Endothelial cell (in vitro differentiated cells): ENCODE measurements around the gene CHRDL2. TPM values are rescaled to one million over a fixed set of nuclear protein-coding genes. Genes with fewer than 3 reads are reported as not detected.

Source experiments
- DNase-seq: peaks from one replicate; pipeline ENCODE4 v3.0.0; 2021; ENCODE audit warnings: low spot score
- H3K27ac Mint-ChIP-seq: one replicate; pipeline ENCODE4 v1.8.0; 2021; ENCODE audit warnings: mixed read lengths, inconsistent platforms; ENCODE audit not compliant: unreplicated experiment
- H3K27me3 Mint-ChIP-seq: one replicate; pipeline ENCODE4 v1.8.0; 2021; ENCODE audit warnings: mild to moderate bottlenecking, moderate library complexity, mixed read lengths, inconsistent platforms; ENCODE audit not compliant: unreplicated experiment
- H3K36me3 Mint-ChIP-seq: one replicate; pipeline ENCODE4 v1.8.0; 2021; ENCODE audit warnings: mild to moderate bottlenecking, low read depth, mixed read lengths, inconsistent platforms; ENCODE audit not compliant: unreplicated experiment
- H3K4me1 Mint-ChIP-seq: one replicate; pipeline ENCODE4 v1.8.0; 2021; ENCODE audit warnings: mild to moderate bottlenecking, mixed read lengths, inconsistent platforms; ENCODE audit not compliant: unreplicated experiment
- H3K4me3 Mint-ChIP-seq: one replicate; pipeline ENCODE4 v1.8.0; 2021; ENCODE audit warnings: mild to moderate bottlenecking, mixed read lengths, inconsistent platforms; ENCODE audit not compliant: unreplicated experiment
- H3K9me3 Mint-ChIP-seq: one replicate; pipeline ENCODE4 v1.8.0; 2021; ENCODE audit warnings: mixed read lengths, inconsistent platforms; ENCODE audit not compliant: unreplicated experiment
- total RNA-seq: library from RNA; stranded (reverse); fragmentation: NEBNext Ultra II Directional; extraction: Animal tissue kit (Norgen Biotek cat#: 25700); gene quantifications from one replicate; pipeline ENCODE4 v1.2.1, GENCODE V29; 2021; ENCODE audit not compliant: unreplicated experiment
- TF ChIP-seq, protein P1 (sequence below): fragments of 200-600 bp; sonication (generic); IDR thresholded peaks from one replicate; pipeline ENCODE4 v1.5.0; 2021; ENCODE audit warnings: antibody characterized with exemption; ENCODE audit not compliant: unreplicated experiment

Gene CHRDL2
- total RNA-seq, 1 donor from 2014 or later = 0.21 TPM

DNA sequence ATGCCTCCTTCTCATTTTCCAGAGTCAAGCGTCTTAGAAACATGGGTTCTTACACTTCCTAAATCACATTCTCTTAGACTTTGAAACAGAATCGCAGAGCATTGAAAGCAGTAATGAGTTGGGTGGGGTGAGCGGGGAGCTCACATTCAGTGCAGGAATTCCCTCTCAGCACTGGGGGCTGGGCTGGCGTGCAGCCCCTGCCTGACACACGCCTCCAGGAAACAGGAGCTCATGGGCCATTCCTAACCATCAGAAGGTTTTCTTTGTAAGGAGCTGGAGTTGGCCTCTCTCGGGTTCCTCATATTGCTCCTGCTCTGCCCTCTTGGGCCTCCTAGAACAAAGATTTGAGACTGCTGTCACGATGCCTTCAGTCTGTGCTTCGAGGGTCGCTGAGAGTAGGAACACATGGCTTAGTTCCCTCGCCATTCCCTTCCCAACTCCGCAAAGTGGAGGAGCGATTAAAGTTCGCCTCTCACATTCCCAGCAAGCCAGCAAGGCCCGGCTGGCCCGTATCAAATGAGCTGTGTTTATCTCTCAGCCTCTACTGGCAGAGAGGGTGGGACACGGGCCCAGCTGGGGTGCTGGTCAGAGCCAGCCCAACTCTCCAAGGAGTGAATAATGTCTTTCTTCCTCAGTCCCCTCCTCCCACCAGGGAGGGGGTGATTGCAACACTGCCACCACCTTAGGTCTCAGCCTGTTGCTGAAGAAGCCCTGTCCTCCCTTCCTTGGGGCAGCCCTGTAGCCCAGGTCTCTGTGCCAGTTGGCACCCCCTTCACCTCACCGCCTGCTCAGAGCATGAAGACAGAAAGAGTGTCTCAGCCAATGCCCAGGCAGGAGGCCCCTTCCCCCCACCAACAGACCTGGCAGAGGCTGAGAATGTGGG is 10.4 kb downstream of the CHRDL2 start:
- H3K27me3 Mint-ChIP-seq = peaks cover 11% of the 10 kb centered on the region
- peaks cover 13% of the 10 kb centered on the region for H3K4me1 Mint-ChIP-seq
- no peak overlapping the region for H3K27ac Mint-ChIP-seq
- H3K4me3 Mint-ChIP-seq = no peak overlapping the region
- TF ChIP-seq, protein P1, sequence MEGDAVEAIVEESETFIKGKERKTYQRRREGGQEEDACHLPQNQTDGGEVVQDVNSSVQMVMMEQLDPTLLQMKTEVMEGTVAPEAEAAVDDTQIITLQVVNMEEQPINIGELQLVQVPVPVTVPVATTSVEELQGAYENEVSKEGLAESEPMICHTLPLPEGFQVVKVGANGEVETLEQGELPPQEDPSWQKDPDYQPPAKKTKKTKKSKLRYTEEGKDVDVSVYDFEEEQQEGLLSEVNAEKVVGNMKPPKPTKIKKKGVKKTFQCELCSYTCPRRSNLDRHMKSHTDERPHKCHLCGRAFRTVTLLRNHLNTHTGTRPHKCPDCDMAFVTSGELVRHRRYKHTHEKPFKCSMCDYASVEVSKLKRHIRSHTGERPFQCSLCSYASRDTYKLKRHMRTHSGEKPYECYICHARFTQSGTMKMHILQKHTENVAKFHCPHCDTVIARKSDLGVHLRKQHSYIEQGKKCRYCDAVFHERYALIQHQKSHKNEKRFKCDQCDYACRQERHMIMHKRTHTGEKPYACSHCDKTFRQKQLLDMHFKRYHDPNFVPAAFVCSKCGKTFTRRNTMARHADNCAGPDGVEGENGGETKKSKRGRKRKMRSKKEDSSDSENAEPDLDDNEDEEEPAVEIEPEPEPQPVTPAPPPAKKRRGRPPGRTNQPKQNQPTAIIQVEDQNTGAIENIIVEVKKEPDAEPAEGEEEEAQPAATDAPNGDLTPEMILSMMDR = no peak
- no peak for DNase-seq
- no peaks in the 10 kb centered on the region for H3K36me3 Mint-ChIP-seq
- no peaks in the 10 kb centered on the region for H3K9me3 Mint-ChIP-seq

DNA sequence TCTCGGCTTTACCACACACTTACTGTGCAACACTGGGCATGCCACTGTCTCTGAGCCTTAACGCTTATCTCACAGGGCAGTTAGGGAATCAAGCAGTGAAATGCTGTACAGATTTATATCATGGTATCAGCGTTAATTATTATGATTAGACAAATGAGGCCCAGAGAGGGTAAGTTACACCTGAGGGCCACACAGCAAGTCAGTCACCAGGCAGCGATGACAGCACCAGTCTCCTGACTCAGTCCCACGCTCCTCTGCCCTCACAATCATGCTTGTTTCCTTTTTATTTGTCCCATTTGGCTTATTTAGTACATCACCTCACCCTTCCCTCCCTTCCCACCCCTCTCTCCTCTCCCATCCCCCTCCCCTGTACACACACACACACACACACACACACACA is 12.2 kb downstream of the CHRDL2 start:
- no peak overlapping the region for H3K27ac Mint-ChIP-seq
- H3K27me3 Mint-ChIP-seq = peaks cover 11% of the 10 kb centered on the region
- DNase-seq = no peak
- no peaks in the 10 kb centered on the region for H3K9me3 Mint-ChIP-seq
- no peaks in the 10 kb centered on the region for H3K36me3 Mint-ChIP-seq
- TF ChIP-seq, protein P1 = no peak
- H3K4me3 Mint-ChIP-seq = no peak overlapping the region
- peaks cover 13% of the 10 kb centered on the region for H3K4me1 Mint-ChIP-seq

DNA sequence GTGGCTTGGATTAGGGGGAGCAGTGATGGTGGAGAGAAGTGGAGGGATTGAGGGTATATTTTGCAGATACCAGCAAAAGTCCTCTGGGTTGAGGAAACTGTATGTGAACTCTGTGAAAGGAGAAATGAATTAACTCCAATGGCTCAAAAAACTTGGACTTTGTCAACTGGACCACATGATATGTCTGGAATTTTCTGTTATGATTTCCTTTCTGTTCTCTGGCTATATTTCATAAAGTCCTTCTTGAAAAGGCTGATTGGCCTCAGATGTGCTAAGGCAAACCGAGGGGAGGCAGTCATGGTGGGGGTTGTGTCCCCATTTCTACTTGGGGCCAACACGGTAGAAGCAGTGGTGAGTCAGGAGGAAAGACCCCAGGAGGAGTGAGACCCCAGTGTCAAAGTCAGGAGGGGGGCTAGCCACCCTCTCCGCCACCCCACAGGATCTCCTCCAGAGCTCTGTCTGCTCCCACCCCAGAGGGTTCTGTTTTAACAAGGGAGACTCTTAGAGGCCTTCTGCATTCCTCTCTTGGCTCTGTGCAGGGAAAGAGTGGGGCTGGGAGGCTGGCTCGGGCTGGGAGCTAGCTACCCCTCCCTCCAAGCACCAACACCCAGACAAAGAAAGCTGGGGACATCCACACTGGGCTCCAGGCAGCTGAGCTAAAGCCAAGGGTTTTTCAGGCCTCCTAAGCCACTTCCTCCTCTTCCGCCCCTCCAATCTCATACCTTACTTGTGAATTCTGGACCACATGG is 13.8 kb downstream of the CHRDL2 start:
- H3K27me3 Mint-ChIP-seq = peaks cover 13% of the 10 kb centered on the region
- H3K27ac Mint-ChIP-seq = no peak overlapping the region
- peaks cover 3% of the 10 kb centered on the region for H3K36me3 Mint-ChIP-seq
- no peak for DNase-seq
- TF ChIP-seq, protein P1 = no peak
- peaks cover 13% of the 10 kb centered on the region for H3K4me1 Mint-ChIP-seq
- peak overlapping the region; percentile 26 for H3K4me3 Mint-ChIP-seq
- no peaks in the 10 kb centered on the region for H3K9me3 Mint-ChIP-seq

DNA sequence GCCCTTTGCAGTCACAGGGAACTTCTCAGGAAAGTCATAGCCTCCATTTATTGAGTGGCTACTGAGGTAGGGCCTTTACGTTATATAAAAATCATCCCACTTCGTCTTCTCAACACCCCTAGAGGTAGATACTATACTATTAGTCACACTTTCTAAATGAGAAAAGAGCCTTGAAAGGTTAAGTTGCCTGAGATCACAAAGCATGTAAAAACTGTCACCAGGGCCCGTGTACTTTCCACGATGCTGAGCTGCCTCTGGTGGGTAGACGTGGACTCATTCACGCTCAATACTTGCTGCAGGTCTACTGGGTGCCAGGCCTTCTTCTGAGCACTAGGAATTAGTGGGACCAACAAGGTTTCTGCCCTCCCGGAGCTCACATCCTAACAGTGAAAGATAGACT is 16.3 kb downstream of the CHRDL2 start:
- Mint-ChIP-seq H3K27ac (no peak overlapping the region), H3K36me3 (peaks cover 3% of the 10 kb centered on the region), H3K4me3 (no peak overlapping the region), H3K9me3 (no peaks in the 10 kb centered on the region), H3K4me1 (peaks cover 16% of the 10 kb centered on the region), H3K27me3 (peaks cover 13% of the 10 kb centered on the region)
- TF ChIP-seq, protein P1 = no peak
- no peak for DNase-seq

DNA sequence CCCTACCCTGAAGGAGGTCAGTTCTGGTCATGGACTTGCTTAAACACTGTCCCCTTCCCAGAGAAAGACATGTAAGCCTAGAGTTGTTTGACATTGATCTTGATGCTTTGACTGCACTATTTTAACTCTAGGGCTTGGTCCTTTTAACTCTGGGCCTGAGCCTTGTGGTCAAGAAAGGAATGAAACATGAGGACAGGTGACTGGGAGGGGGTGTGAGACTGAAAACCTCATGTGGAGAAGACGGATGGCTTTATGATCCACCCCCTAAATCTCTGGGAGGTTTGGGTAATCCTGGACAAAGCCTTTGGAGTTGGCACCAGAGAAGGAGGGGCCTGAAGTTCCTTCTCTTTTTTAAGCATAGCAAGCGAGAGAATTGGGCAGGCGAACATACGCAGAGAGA is 17.5 kb downstream of the CHRDL2 start:
- H3K4me3 Mint-ChIP-seq = no peak overlapping the region
- H3K27ac Mint-ChIP-seq = no peak overlapping the region
- DNase-seq = no peak
- TF ChIP-seq, protein P1 = no peak
- peaks cover 3% of the 10 kb centered on the region for H3K36me3 Mint-ChIP-seq
- H3K4me1 Mint-ChIP-seq = peaks cover 20% of the 10 kb centered on the region
- no peaks in the 10 kb centered on the region for H3K9me3 Mint-ChIP-seq
- peaks cover 15% of the 10 kb centered on the region for H3K27me3 Mint-ChIP-seq
